ENCODE data around the gene DGCR8.
"Not testable (repeated sequence)": the region's sequence is repeated elsewhere in the genome, so short reads cannot be mapped to it uniquely, and the experiment has no call there.

DGCR8 gene

DNA sequence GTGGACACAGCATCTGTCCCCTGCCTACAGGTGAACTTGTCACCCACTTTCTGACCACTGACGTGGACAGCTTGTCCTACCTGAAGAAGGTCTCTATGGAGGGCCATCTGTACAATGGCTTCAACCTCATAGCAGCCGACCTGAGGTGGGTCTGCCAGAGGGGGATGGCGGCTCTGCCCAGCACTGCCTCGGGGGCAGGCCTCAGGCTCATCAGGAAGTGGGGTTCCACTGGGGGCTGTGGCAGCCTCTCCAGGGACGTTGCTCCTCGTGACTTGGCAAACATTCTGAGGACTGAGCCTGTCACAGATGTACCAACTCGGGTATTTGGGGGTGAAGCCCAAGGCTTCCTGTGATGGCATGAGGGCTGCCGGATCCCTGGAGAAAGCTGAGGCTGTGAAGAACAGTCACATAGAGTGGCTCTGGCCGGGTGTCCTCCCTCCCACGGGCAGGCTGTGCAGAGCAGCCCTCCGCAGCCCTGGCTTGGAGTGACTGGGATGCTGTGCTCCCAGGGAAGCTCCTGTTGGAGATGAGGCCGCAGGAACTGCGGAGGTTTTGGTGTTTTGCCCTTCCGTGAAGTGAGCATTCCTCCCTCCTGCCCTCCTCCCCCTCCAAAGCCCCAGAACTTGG, 26.5 kb upstream of the DGCR8 start:
- DNase-seq = no peak

DNA sequence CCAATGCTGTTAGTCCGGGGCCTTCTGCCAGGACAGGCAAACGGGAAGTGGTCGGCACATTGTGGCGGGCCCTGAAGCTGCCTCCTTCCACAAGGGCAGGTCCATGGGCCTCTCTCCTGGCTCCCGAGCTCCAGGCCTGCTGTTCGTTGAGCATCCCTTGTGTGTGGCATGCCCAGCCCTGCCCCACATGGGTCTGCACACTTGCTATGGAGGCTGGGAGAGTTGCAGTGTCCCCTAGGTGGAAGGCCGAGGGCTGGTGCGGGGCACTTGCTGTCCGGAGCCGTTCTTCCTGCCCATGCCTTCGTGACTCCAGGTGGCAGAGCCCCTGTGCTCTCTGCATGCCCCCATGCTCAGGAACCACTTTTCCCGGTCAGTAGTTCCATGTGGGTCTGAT, 26.0 kb upstream of the DGCR8 start:
- no peak for DNase-seq

DNA sequence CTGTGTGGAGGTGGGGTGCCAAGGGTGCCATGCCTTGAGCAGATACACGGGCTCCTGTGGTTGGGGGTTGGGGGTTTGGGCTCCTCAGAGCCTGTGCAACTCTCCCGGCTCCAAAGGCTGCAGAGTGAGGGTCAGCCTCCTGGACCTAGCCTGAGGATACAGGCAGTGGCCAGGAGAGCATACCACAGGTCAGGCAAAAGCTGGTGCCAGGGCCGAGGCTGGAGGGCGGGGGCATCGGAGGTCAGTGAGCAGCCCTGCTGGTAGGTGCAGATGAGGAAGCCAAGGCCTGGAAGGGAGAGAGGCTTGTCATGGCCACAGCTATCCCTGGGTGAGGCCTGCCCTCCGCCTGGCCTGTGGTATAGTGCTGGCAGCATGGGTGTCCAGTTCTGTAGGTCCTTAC, 25.6 kb upstream of the DGCR8 start:
- DNase-seq = no peak

DNA sequence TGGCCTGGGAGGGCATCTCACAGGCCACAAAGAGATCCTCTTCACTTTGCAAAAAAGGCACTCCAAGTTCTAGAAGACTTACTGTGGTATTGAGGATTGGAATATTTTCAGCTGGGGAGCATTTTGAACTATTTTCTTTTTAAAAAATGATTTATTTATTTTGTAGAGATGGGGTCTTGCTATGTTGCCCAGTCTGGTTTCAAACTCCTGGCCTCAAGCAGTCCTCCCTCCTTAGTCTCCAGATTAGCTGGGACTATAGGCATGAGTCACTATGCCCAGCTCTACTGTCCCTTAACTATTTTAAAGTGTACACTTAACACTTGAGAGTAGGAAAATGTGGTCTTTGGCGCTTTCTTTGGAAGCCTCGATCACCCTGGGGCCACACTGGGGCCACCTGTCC, 24.9 kb upstream of the DGCR8 start:
- no peak for DNase-seq

DNA sequence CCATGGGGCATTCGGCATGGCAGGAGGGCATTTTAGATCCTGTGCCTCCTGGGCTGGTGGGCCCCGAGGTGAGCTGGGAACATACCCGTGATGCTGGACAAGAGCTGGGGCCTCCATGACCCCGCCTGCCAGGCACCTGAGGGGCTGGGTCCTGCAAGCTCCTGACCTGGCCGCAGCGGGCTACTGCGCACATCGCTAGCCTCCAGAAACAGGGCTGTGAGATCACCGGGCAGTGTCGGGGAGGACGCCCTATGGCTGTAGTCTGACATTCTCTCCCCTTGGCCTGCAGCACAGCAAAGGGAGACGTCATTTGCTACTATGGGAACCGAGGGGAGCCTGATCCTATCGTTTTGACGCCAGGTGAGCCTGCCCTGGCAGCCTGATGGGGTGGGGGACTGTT, 24.4 kb upstream of the DGCR8 start:
- no peak for DNase-seq

DNA sequence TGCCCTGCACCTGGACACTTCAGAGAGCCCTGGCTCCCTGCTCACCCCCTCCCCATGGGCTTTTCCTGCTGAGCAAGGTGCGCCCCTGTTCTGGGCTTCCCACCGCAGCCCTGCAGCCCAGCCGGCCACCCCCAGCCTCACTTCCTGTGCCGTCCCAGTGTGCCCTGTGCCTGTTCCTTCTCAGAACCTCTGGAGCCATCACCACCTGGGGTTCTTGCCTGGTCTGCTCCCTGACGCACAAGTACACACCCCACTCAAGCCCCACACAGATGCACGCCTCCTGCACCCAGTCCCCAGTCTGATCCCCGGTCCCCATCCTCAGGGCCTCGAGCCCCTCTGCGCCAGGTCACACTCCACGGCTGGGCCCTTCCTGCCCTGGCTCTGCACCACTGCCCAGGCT, 23.9 kb upstream of the DGCR8 start:
- DNase-seq = no peak

DNA sequence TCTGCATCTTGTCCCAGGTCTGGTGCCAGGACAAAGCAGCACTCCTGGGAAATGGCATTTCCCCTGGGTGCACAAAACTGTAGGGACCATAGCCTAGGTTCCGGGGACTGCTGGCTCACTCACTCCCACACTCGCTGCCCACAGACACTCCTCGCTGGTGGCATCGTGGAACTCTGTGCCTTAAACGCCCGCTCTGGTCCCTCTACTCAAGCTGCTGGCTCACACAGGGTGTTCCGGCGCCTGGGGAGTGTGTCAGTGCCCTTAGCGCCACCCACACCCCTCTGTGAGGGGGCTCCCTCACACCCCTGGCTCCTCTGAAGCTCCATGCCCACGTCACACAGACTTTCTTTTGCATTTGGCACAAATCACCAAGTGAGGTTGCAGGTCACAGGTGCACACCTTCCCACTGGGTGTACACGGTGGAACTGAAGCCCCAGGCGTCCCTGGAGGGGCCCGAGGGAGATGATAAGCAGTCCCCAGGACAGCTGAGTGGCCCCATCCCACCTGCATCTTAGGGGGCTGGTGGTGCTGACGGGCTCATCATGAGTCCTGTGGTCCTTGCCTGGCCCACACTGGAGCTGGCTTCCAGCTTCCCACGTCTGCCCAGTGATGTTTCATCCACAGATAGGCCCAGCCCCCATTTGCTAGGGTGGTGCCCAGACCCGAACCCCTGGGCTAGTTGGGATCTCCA, 23.2 kb upstream of the DGCR8 start:
- DNase-seq = no peak

DNA sequence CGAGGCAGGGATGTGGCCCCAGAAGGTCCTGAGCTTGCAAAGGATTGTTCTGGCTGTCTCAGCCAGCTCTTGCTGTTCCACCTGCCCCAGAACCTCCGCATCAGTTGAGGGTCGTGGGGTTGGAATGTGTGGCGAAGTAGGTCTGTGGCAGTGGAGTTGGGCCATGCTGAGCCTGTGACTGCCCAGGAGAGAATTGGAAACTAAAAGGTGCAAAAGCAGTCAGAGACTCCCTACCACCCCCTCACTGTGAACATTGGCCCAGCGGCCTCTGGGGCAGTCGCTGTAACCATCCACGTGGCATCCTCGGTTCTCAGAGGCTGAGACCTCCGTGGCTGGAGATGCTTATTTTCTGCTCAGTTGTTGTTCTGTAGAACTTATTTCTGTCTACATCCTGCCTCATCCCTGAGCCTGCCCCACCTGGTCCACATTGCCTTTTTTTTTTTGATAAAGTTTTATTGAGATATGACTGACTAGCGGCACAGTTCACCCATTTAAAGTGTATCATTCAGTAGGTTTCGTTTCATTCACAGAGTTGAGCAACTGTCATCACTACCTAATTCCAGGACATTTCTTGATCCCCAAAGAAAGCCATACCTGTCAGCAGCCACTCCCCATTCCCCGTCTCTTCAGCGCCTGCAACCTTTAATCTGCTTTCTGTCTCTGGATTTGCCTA, 22.3 kb upstream of the DGCR8 start:
- DNase-seq = no peak

DNA sequence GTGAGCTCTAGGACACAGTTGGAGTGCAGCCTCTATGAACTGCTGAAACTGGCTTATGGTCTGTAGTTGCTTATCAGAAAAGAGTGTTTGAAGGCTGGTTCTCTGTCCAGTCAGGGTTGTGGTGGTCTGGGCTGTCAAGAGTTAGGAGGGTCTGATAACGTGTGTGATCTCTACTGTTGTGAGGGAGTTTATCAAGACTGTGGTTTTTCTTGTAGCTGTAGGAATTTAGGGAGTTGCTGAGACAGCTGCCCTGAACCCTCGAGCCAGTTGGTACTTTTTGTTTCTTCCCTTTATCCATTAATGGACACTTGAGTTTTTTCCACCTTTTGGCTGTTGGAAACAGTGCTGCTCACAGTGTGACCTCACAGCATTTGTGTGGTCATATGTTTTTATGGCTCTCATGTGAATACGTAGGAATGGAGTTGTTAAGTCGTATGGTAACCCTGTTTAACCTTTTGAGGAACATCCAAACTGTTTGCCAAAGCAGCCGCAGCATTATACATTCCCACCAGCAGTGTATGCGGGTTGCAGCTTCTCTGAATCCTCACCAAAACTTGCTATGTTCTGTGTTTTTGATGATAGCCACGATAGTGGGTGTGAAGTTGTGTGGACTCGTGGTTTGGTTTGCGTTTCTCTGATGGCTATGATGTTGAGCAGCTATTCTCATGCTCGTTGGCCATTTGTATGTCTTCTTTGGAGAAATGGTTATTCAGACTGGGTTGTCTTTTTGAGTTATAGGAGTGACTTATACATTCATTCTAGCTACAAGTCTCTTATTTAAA, 20.9 kb upstream of the DGCR8 start:
- DNase-seq = no peak

DNA sequence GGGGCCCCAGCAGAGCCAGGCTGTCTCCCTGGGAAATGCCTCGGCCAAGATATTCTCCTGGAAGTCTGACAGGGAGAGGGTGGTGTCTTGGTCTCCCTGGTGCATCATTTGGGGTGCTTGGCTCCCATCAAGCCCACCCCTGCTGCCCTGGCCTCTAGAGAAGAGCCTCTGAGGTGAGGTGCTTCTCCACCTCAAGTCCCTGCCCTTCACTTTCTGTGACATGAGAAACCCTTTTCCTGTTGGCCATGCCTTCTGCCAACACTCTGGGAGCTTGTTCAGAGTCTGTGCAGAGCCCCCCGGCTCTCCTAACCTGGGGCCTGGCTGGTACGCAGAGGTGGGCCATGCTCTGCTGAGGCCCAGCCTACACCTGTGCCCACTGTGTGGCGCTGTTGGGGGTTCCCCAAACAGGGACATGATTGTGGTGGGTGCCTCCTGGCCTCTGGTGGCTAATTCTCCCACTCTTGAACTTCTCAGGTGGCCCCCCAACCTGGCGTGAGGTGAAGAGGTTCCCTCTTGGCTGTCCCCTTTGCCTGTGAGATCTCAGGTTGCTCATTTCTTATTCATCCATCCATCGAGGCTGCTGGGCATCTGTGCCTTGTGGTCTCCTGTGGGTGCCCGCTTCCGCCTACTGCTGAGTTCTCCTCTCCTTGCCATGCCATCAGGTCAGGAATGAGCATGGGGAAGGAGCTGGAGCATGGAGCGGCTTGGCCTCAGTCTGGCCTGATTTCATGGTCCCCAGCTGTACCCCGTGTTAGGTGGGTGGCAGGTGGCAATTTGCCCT, 19.2 kb upstream of the DGCR8 start:
- no peak for DNase-seq

DNA sequence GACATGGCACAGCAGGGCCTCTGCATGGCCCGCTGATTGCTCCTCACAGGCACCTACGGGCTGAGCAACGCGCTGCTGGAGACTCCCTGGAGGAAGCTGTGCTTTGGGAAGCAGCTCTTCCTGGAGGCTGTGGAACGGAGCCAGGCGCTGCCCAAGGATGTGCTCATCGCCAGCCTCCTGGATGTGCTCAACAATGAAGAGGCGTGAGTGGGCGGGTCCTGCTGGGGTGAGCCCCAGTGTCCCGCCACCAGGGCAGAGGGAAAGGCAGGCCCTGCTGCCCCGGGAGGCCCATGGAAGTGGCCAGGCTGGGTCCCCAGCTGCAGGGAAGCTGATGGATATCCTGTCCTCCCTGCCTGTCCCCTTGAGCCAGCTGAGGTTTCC, 18.6 kb upstream of the DGCR8 start:
- no peak for DNase-seq

DNA sequence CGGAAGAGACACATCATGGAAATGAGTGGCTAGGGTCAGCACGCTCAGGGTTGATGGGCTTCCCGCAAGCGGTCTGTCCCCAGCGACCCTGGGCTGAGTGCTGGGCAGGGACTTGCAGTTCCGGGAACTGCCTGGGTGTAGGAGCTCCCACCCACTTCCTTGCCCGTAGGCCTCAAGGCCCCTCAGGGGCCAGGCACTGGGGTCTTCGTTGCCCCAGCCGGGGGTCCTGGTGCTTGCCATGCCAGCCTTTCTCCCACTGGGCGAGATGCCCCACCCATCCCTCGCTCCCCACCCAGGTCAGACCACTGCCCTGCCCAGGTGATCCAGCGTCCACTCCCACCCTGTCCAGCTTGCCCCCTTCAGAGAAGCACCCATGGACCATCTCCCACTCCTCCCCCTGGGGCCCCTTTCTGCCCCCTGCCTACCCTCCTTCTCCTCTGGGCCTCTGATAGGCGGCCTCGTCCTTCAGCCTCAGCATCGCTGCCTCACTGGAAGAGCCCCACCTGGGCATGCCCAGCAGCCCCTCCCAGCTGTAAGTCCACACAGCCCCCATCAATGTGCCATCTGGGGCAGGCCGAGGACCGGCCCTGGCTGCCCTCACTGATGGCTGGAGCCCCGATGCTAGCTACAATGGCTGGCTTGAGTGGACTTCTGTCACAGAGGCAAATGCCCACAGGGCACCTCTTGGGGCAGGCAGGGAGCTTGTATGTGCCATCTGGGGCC, 17.8 kb upstream of the DGCR8 start:
- DNase-seq = no peak

DNA sequence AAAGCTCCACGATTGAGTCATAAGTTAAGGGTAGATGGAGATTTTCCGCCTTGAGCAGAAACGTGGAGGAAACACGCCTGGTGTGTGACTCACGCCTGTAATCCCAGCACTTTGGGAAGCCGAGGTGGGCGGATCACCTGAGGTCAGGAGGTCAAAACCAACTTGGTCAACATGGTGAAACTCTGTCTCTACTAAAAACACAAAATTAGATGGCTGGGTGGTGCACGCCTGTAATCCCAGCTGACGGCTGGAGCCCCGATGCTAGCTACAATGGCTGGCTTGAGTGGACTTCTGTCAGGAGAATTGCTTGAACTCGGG, 17.3 kb upstream of the DGCR8 start:
- DNase-seq = no peak

DNA sequence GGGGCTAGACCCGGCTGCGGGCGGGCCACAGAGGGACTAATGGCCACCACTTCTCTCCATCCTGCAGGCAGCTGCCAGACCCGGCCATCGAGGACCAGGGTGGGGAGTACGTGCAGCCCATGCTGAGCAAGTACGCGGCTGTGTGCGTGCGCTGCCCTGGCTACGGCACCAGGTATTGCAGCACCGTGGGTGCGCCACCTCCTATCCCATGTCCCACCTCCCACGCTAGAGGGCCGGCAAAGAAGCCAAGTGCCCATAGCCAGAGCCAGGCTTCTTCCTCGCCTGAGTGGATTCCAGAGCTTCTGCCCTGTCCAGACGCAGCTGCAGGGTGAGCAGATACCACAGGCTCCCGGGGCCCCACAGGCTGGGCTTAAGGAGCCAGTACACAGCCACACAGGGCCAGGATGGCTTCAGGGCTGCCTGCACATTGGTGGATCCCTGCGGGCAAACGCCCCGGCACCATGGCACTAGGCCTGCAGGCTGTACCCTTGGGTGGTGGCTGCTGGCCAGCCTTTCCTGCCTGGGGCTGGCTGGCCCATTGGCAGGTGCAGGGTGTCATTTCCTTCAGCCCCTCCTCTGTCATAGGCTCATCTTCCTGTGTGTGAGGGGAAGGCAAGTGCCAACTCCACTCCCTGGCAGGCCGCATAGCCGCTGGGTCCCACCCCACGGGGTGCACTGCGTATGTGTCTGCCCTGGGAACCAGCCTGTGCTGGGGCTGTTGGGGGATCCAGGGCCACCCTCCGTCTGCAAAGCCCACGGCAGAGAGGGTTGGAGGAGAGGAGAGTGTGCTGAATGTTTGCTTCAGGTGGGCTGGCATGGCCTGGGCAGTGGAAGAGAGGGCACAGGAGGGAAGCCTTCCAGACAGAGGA, 16.5 kb upstream of the DGCR8 start:
- DNase-seq = no peak

DNA sequence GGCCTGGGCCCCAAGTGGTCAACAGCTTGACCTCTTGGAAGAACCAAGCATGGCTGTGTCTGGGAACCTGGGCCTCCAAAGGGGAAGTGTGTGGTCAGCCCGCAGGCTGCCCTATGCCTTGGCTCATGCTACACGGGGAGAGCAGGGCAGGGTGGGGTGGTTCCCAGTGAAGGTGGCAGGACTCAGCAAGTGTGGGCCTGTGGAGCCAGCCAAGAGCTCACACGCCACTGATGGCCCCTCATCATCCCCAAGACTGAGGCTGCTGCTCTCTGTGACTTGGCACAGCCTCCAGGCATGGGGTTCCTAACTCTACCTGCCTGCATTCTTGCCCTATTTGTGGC, 15.9 kb upstream of the DGCR8 start:
- DNase-seq = no peak

DNA sequence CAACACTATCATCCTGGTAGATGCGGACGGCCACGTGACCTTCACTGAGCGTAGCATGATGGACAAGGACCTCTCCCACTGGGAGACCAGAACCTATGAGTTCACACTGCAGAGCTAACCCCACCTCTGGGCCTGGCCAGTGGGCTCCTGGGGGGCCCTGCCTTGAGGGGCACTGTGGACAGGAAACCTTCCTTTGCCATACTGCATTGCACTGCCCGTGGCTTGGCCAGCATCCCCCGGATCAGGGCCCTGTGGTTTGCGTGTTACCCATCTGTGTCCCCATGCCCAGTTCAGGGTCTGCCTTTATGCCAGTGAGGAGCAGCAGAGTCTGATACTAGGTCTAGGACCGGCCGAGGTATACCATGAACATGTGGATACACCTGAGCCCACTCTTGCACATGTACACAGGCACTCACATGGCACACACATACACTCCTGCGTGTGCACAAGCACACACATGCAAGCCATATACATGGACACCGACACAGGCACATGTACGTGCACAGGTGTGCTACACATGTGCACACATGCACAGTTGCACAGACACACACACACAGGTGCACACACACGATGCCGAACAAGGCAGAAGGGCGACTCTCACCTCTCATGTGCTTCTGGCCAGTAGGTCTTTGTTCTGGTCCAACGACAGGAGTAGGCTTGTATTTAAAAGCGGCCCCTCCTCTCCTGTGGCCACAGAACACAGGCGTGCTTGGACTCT, 15.3 kb upstream of the DGCR8 start:
- no peak for DNase-seq

DNA sequence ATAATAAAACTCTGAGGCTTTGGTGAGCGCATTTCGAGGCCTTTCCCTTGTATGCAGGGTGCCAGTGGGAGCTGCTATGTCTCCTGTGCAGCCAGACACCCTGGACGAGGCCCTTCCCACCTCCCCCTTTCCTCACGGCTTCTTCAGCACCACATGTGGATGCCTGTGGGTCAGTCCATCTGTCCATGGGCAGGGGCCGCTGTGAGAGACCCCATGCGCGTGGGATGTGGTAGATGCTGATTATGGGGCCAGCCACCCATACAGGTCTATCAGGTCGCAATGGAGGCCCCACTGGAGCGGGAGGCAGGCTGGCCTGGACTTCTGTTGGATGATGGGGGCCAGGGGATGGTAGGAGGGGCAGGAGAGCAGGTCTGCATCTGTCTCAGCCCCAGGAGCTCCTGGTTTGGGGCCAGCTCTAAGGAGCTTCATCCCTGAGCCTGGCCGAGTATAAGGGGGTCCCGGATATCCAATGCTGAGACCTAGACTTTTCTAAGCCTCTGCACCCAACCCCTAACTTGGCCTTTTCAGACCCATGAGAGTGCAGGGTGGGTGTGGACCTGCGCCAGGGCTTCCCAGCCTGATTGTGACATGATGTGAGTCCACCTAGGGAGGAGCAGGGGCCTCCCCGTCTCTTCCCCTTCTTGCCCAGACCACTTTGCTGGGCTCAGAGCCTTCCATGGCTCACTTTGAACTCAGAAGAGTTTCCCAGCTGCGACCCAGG, 14.0 kb upstream of the DGCR8 start:
- DNase-seq = no peak

DNA sequence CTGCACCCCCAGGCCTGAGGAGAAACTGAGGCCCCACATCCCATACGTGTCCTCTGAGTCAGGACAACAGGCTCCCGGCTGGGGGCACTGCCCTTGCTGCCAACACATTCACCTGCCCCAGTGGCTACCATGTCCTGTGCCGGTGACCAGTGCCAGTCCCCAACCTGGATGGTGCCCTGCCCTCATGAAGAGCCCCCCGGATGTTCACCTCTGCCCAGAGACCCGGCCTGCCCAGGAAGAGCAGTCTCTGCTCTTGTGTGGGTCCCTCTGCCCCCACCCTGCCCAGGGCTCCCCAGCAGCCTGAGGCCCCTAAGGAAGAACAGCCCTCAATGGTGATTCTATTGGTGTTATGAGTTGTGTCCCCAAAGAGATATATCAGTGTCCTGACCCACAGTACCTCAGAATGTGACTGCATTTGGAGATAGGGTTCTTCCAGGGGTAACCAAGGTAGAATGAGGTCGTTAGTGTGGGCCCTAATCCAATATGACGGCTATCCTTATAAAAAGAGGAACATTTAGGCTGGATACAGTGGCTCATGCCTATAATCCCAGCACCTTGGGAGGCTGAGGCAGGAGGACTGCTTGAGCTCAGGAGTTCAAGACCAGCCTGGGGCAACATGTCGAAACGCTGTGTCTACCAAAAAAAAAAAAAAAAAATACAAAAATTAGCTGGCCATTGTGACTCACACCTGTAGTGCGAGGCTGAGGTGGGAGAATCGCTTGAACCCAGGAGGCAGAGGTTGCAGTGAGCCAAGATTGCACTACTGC, 13.2 kb upstream of the DGCR8 start:
- no peak for DNase-seq

DNA sequence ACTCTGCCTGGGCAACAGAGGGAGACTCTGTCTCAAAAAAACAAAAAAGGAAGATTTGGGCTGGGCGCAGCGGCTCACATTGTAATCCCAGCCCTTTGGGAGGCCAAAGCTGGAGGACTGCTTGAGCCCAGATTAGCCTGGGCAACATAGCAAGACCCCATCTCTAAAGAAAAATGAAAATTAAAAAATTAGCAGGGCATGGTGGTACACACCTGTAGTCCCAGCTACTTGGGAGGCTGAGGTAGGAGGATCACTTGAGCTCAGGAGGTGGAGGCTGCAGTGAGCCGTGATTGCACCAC, 12.7 kb upstream of the DGCR8 start:
- not testable (repeated sequence) for DNase-seq

DNA sequence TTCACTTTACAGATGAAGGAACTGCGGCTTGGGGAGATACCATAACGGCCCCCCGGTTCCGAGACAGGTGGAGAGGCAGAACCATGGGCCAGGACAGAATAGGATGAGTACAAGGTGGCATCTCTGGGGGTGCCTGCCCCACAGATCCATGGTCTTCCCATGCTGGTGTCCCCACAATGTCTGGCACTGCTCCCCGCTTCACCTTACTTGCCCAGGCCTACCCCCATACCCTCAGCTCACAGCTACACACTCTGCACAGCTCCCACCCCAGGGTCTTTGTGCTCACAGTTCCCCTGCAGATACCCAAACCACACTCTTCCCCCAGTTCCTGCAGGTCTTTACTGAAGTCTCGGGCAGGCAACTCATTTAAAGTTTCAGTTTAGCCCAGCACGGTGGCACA, 11.4 kb upstream of the DGCR8 start:
- DNase-seq = no peak

Data from kidney glomerular epithelial cell (primary cell).